NCI-H2029 (cell line): Measurements from ENCODE around the gene PLAAT4.
"Not testable (repeated sequence)": the region's sequence is repeated elsewhere in the genome, so short reads cannot be mapped to it uniquely, and the experiment has no call there.

Experiments used
- DNase-seq: peaks from one replicate; lab custom pipeline; 2025; lab: John Stamatoyannopoulos, UW

The PLAAT4 gene

GRCh38 chr11:63572026-63572688, 35.5 kb downstream of the PLAAT4 start:
- DNase-seq = no peak

- peak; percentile 90 for DNase-seq
Measured at GRCh38 chr11:63573881-63574855, 37.6 kb downstream of the PLAAT4 start.

- no peak for DNase-seq
Measured at GRCh38 chr11:63574856-63575602, 38.4 kb downstream of the PLAAT4 start.

GRCh38 chr11:63578882-63579281, 42.3 kb downstream of the PLAAT4 start:
- not testable (repeated sequence) for DNase-seq

- DNase-seq = not testable (repeated sequence)
Measured at GRCh38 chr11:63581224-63581623, 44.6 kb downstream of the PLAAT4 start.

- DNase-seq = no peak
Measured at GRCh38 chr11:63583357-63583677, 46.7 kb downstream of the PLAAT4 start.

GRCh38 chr11:63586451-63587166, 50.0 kb downstream of the PLAAT4 start:
- DNase-seq = no peak

GRCh38 chr11:63589000-63589399, 52.4 kb downstream of the PLAAT4 start:
- no peak for DNase-seq

GRCh38 chr11:63590024-63590788, 53.6 kb downstream of the PLAAT4 start:
- no peak for DNase-seq

GRCh38 chr11:63592975-63593395, 56.4 kb downstream of the PLAAT4 start:
- no peak for DNase-seq

GRCh38 chr11:63595296-63595695, 58.7 kb downstream of the PLAAT4 start:
- DNase-seq = no peak
